CD4-positive, alpha-beta T cell treated with Interleukin-6 at 100 ng/mL for 8 hours (primary cell): ENCODE results near the gene GRAMD1B.

ENCODE experiments used
- DNase-seq: peaks from one replicate; pipeline ENCODE4 v3.0.0-alpha.2; 2020; ENCODE audit warnings: mixed read lengths, low spot score

The GRAMD1B gene

GRCh38 chr11:123641495-123641840 is 211.4 kb downstream of the GRAMD1B start:
- DNase-seq: no peak

- no peak for DNase-seq
Measured at GRCh38 chr11:123642435-123642834, 212.4 kb downstream of the GRAMD1B start.

GRCh38 chr11:123645286-123645975 is 215.4 kb downstream of the GRAMD1B start:
- no peak for DNase-seq

- no peak for DNase-seq
Measured at GRCh38 chr11:123650901-123651300, 220.8 kb downstream of the GRAMD1B start.

GRCh38 chr11:123652599-123652998 is 222.5 kb downstream of the GRAMD1B start:
- no peak for DNase-seq

GRCh38 chr11:123653483-123653826 is 223.4 kb downstream of the GRAMD1B start:
- no peak for DNase-seq

DNA sequence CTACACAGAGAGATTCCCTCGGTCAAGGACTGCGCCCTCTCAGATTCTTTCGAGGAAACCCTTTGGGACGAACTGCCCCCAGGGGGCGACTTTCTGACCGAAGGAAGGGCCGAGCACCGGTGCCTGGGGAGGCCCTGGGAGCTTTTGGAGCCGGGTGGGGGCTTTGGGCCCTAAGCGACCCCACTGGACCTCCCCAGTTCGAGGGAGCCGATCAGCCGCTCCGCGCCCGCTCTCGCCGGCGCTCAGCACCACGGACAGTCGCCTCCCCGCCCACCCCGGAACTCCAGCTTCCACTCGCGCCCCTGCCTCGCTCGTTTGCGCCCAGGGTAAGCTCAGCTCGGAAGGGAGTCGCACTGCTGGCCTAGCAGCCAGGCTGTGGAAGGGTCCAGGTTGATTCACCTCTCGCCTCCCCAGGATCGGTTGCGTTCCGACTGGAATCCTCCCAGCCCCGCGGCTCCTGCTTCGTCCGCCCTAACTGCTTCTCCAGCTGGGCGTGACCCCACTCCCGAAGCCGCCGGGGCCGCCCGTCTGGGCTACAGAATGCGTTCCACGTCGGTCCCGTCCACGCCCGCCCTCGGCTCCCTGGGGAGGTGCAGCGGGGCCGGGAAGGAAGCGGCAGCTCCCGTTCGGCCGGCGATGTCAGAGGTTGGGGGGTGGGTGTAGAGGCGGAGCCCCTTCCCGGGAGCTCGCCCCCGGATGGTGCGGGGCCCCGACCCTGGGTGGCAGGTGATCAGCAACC is 223.9 kb downstream of the GRAMD1B start:
- DNase-seq: no peak

- DNase-seq: peak; percentile 3
Measured at GRCh38 chr11:123654566-123655081, 224.6 kb downstream of the GRAMD1B start, which contains the start of gene SCN3B. SCN3B (minus strand) TSS chr11:123654624; CDS start chr11:123653801, 823 bp downstream.

- no peak for DNase-seq
Measured at GRCh38 chr11:123659311-123659710, 229.2 kb downstream of the GRAMD1B start.

DNA sequence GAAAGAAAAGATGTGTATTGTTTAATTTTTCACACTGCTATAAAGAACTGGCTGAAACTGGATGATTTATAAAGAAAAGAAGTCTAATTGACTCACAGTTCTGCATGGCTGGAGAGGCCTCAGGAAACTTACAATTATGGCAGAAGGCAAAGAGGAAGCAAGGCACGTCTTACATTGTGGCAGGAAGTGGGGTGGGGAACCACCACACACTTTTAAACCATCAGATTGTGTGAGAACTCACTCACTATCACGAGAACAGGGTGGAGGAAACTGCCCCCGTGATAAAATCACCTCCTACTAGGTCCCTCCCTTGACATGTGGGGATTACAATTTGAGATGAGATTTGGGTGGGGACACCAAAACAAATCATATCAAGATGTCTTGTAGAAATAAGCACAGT is 229.9 kb downstream of the GRAMD1B start:
- peak; percentile 6 for DNase-seq

DNA sequence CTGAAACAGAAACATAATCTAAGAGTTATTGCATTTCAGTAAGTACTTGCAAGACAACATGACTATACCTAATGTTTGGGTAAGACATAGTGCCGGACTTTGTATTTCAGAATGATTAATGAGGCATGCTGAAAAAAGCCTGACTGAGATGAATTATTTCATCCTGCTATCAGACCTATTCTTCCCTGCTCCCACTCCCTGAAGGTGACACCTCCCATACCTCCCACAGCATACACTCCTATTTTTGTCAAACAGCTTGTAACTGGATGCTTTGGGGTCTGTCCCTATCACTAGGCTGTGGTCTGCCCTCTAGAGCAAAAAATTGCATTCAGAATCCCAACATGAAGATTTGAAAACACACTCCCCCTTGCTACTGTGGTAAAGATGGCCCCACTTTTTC is 235.2 kb downstream of the GRAMD1B start:
- DNase-seq: no peak

- no peak for DNase-seq
Measured at GRCh38 chr11:123670081-123670480, 240.0 kb downstream of the GRAMD1B start.

DNA sequence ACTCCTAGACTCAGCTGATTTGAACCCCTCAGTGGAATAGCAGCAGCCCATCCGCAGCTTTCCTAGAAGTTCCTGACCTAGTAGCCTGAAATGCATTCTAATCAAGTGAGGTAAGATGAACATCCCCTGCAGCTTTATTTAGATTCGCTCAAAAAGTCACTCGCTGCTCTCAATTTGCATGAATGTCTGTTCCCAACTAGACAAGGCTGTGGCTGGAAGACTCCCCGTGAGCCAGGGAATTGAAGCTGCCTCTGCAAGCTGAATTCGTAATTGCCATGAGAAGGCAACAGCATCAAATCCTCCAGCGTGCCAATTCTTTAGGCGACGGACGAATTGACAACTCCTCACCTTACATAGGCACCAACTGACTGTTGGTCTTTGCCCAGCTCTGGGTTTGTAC is 241.5 kb downstream of the GRAMD1B start:
- no peak for DNase-seq

DNA sequence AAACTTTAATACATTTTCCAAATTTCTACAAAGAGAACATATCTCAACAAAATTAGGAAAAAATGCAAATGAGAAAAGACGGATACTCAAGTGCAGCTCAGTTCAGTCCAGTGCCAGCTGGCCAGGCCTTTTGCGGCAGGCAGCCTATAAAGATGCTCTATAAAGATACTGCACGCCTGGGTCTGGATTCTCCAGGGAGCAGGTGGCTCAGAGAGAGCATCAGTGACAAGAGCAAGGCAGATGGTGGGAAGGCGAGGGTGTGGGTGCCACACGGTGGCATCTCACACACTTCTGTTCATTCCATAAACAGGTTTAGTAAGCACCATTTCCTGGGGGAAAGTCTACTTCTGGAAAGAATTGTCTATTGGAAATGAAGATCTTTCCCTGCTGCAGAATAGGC is 242.5 kb downstream of the GRAMD1B start:
- no peak for DNase-seq

- DNase-seq: no peak
Measured at GRCh38 chr11:123674297-123674696, 244.2 kb downstream of the GRAMD1B start.
